Measurements from ENCODE around the gene KCTD17.

GRCh38 chr22:37010976-37011375, 40.6 kb upstream of the KCTD17 start:
- TF ChIP-seq EZH2 (IDR thresholded peaks at IDR 0.05; ENCODE audit: low read depth): no peak
- TF ChIP-seq, protein P1, sequence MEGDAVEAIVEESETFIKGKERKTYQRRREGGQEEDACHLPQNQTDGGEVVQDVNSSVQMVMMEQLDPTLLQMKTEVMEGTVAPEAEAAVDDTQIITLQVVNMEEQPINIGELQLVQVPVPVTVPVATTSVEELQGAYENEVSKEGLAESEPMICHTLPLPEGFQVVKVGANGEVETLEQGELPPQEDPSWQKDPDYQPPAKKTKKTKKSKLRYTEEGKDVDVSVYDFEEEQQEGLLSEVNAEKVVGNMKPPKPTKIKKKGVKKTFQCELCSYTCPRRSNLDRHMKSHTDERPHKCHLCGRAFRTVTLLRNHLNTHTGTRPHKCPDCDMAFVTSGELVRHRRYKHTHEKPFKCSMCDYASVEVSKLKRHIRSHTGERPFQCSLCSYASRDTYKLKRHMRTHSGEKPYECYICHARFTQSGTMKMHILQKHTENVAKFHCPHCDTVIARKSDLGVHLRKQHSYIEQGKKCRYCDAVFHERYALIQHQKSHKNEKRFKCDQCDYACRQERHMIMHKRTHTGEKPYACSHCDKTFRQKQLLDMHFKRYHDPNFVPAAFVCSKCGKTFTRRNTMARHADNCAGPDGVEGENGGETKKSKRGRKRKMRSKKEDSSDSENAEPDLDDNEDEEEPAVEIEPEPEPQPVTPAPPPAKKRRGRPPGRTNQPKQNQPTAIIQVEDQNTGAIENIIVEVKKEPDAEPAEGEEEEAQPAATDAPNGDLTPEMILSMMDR (conservative IDR thresholded peaks at IDR 0.05): no peak

Measured in PC-9 (cell line).